GM23338 (cell line): Measurements from ENCODE around the gene BMP3.

Source experiments
- CREB1 ChIP-seq: fragments of 250-450 bp; sonication (Bioruptor Pico); IDR thresholded peaks from 2 replicates; pipeline ENCODE4 v1.5.0; 2020; ENCODE audit warnings: low read depth, mild to moderate bottlenecking, moderate library complexity
- EZH2 ChIP-seq: fragments of 200-600 bp; sonication (generic); IDR thresholded peaks from one replicate; pipeline ENCODE4 v1.8.0; 2017; ENCODE audit warnings: antibody characterized with exemption, mild to moderate bottlenecking, low read depth; ENCODE audit not compliant: unreplicated experiment
- EZH2phosphoT487 ChIP-seq: fragments of 200-600 bp; sonication (generic); IDR thresholded peaks from one replicate; pipeline ENCODE4 v1.8.1; 2018; ENCODE audit warnings: antibody characterized with exemption; ENCODE audit not compliant: unreplicated experiment
- JUNB ChIP-seq: IDR thresholded peaks from one replicate; pipeline ENCODE4 v1.6.1; 2016; ENCODE audit warnings: antibody characterized with exemption; ENCODE audit not compliant: unreplicated experiment
- ZNF331 ChIP-seq: fragments of 250-450 bp; sonication (Bioruptor Pico); IDR thresholded peaks from 2 replicates; pipeline ENCODE4 v1.5.0; 2020; ENCODE audit warnings: low read depth, mild to moderate bottlenecking, moderate library complexity
- TF ChIP-seq, protein P1 (sequence below), 2 experiments: fragments of 200-600 bp in 1 of 2; sonication (generic) in 1 of 2; conservative IDR thresholded peaks; 2 replicates each; pipeline versions ENCODE4 v1.5.1 to v1.6.1; 2016 to 2017; ENCODE audit warnings: antibody characterized with exemption in 2 of 2, low read depth in 2 of 2, mild to moderate bottlenecking in 2 of 2, moderate library complexity in 1 of 2
- TF ChIP-seq, protein P2 (sequence below): IDR thresholded peaks from one replicate; pipeline ENCODE4 v1.6.1; 2018; ENCODE audit warnings: antibody characterized with exemption; ENCODE audit not compliant: unreplicated experiment

- TF ChIP-seq, protein P1, sequence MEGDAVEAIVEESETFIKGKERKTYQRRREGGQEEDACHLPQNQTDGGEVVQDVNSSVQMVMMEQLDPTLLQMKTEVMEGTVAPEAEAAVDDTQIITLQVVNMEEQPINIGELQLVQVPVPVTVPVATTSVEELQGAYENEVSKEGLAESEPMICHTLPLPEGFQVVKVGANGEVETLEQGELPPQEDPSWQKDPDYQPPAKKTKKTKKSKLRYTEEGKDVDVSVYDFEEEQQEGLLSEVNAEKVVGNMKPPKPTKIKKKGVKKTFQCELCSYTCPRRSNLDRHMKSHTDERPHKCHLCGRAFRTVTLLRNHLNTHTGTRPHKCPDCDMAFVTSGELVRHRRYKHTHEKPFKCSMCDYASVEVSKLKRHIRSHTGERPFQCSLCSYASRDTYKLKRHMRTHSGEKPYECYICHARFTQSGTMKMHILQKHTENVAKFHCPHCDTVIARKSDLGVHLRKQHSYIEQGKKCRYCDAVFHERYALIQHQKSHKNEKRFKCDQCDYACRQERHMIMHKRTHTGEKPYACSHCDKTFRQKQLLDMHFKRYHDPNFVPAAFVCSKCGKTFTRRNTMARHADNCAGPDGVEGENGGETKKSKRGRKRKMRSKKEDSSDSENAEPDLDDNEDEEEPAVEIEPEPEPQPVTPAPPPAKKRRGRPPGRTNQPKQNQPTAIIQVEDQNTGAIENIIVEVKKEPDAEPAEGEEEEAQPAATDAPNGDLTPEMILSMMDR (conservative IDR thresholded peaks at IDR 0.05; ENCODE audit: low read depth in 2 of 2): no peak
- TF ChIP-seq JUNB (no peak), ZNF331 (CRISPR knock-in tag) (no peak), EZH2 (no peak), CREB1 (CRISPR knock-in tag) (no peak), EZH2phosphoT487 (no peak)
- TF ChIP-seq, protein P2, sequence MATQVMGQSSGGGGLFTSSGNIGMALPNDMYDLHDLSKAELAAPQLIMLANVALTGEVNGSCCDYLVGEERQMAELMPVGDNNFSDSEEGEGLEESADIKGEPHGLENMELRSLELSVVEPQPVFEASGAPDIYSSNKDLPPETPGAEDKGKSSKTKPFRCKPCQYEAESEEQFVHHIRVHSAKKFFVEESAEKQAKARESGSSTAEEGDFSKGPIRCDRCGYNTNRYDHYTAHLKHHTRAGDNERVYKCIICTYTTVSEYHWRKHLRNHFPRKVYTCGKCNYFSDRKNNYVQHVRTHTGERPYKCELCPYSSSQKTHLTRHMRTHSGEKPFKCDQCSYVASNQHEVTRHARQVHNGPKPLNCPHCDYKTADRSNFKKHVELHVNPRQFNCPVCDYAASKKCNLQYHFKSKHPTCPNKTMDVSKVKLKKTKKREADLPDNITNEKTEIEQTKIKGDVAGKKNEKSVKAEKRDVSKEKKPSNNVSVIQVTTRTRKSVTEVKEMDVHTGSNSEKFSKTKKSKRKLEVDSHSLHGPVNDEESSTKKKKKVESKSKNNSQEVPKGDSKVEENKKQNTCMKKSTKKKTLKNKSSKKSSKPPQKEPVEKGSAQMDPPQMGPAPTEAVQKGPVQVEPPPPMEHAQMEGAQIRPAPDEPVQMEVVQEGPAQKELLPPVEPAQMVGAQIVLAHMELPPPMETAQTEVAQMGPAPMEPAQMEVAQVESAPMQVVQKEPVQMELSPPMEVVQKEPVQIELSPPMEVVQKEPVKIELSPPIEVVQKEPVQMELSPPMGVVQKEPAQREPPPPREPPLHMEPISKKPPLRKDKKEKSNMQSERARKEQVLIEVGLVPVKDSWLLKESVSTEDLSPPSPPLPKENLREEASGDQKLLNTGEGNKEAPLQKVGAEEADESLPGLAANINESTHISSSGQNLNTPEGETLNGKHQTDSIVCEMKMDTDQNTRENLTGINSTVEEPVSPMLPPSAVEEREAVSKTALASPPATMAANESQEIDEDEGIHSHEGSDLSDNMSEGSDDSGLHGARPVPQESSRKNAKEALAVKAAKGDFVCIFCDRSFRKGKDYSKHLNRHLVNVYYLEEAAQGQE: no peak
These were observed 12.3 kb downstream of the BMP3 start for GRCh38 chr4:81042578-81043365.
